ENCODE results near the gene TGFBR3.

DNA sequence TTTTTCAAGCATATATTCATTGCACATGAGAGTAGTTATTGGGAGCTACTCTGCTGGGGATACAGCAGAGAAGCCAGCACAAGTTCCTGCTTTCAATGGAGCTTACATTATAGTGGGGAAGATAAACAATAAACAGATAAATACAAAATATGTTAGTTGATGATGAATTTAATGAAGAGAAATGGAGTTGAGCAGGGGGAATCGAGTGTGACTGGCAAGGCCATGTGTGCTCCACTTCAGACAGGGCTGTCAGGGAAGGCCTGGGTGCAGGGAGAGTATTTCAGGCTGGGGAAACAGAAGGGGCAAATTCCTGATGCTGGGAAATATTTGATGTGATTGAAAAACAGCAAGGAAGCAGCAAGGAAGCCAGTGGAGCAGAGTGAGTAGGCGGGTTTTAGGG is 42.1 kb upstream of the TGFBR3 start:
- TF ChIP-seq EZH2 (IDR thresholded peaks at IDR 0.05; ENCODE audit: borderline replicate concordance) (no peak), CTCF (IDR thresholded peaks at IDR 0.05; ENCODE audit: poor library complexity) (no peak)
